Kidney epithelial cell (primary cell): ENCODE data around the gene PCAT7. TPM values are rescaled to one million over a fixed set of nuclear protein-coding genes. Genes with fewer than 3 reads are reported as not detected.

Source experiments
- DNase-seq: peaks from one replicate; pipeline ENCODE4 v3.0.0-alpha.2; 2010; ENCODE audit warnings: low read depth
- H3K27me3 ChIP-seq: 2 replicates; pipeline ENCODE4 v1.6.0; 2011; ENCODE audit warnings: low read length; ENCODE audit not compliant: control insufficient read depth, insufficient read depth
- H3K36me3 ChIP-seq: 2 replicates; pipeline ENCODE4 v1.5.1; 2011; ENCODE audit warnings: low read length; ENCODE audit not compliant: control insufficient read depth, insufficient read depth
- H3K4me3 ChIP-seq: 2 replicates; pipeline ENCODE4 v1.5.1; 2011; ENCODE audit warnings: low read depth, mild to moderate bottlenecking, control low read depth, low read length
- CTCF ChIP-seq: IDR thresholded peaks from 2 replicates; pipeline ENCODE4 v1.5.1; 2011; ENCODE audit warnings: mild to moderate bottlenecking, moderate library complexity, low read length, control low read depth, inconsistent platforms; ENCODE audit not compliant: insufficient read depth, poor library complexity, severe bottlenecking
- total RNA-seq: library from RNA; depleted of rRNA; stranded (reverse); fragments of >200 nt; gene quantifications from 2 replicates; pipeline ENCODE4 v1.2.3, GENCODE V29; 2015

The PCAT7 gene
- total RNA-seq, 1 donor from 2014 or later, result not detected

- DNase-seq, result no peak
- no peak for TF ChIP-seq CTCF
- H3K4me3 ChIP-seq, result no peak overlapping the region
- H3K36me3 ChIP-seq, result no peaks in the 10 kb centered on the region
- peaks cover 10% of the 10 kb centered on the region for H3K27me3 ChIP-seq
Observed at GRCh38 chr9:94611638-94612068, 56.8 kb downstream of the PCAT7 start.

- DNase-seq, result no peak
- Histone ChIP-seq H3K4me3 (no peak overlapping the region), H3K27me3 (peaks cover 10% of the 10 kb centered on the region), H3K36me3 (no peaks in the 10 kb centered on the region)
- TF ChIP-seq CTCF, result no peak
Observed at GRCh38 chr9:94612071-94612470, 57.2 kb downstream of the PCAT7 start.

- DNase-seq, result no peak
- TF ChIP-seq CTCF, result no peak
- H3K36me3 ChIP-seq, result no peaks in the 10 kb centered on the region
- peaks cover 9% of the 10 kb centered on the region for H3K27me3 ChIP-seq
- no peak overlapping the region for H3K4me3 ChIP-seq
Observed at GRCh38 chr9:94613003-94613402, 58.1 kb downstream of the PCAT7 start.

- H3K4me3 ChIP-seq, result no peak overlapping the region
- no peaks in the 10 kb centered on the region for H3K27me3 ChIP-seq
- H3K36me3 ChIP-seq, result no peaks in the 10 kb centered on the region
- TF ChIP-seq CTCF, result no peak
- no peak for DNase-seq
Observed at GRCh38 chr9:94619026-94619425, 64.1 kb downstream of the PCAT7 start.

Other genes with a start within 250 kb of the PCAT7 start
- not detected in 2 replicates for gene NUTM2F, start 226.4 kb upstream of the PCAT7 start, total RNA-seq
- gene FBP2, start 38.7 kb downstream of the PCAT7 start, total RNA-seq, result not detected in 2 replicates
- 2.5 and 5.6 TPM in 2 replicates for gene FBP1, start 84.4 kb downstream of the PCAT7 start, total RNA-seq
- 17.4 and 28.2 TPM in 2 replicates for gene AOPEP, start 171.6 kb downstream of the PCAT7 start, total RNA-seq